Measurements from ENCODE around the gene DUSP15.
A peak's percentile ranks its signal among the peaks of the same experiment; 100 is the strongest.
"Not testable (repeated sequence)": the region's sequence is repeated elsewhere in the genome, so short reads cannot be mapped to it uniquely, and the experiment has no call there.

Gene DUSP15

GRCh38 chr20:31840906-31841816 is 29.2 kb downstream of the DUSP15 start:
- DNase-seq (ENCODE audit: low read depth in 2 of 3, low spot score in 1 of 3): no peak

- no peak for DNase-seq (ENCODE audit: low read depth in 2 of 3, low spot score in 1 of 3)
Measured at GRCh38 chr20:31839782-31840487, 30.4 kb downstream of the DUSP15 start.

GRCh38 chr20:31838646-31839292 is 31.6 kb downstream of the DUSP15 start:
- DNase-seq (ENCODE audit: low read depth in 2 of 3, low spot score in 1 of 3): no peak

GRCh38 chr20:31837896-31838397 is 32.4 kb downstream of the DUSP15 start:
- DNase-seq (ENCODE audit: low read depth in 2 of 3, low spot score in 1 of 3): no peak

- DNase-seq (ENCODE audit: low read depth in 2 of 3, low spot score in 1 of 3): no peak
Measured at GRCh38 chr20:31836853-31837608, 33.3 kb downstream of the DUSP15 start.

- DNase-seq (ENCODE audit: low read depth in 2 of 3, low spot score in 1 of 3): peak in 1 of 3 donors; percentile 13
Measured at GRCh38 chr20:31835977-31836852, 34.1 kb downstream of the DUSP15 start.

- no peak for DNase-seq (ENCODE audit: low read depth in 2 of 3, low spot score in 1 of 3)
Measured at GRCh38 chr20:31835554-31835953, 34.8 kb downstream of the DUSP15 start.

- DNase-seq (ENCODE audit: low read depth in 2 of 3, low spot score in 1 of 3): no peak
Measured at GRCh38 chr20:31833931-31834521, 36.3 kb downstream of the DUSP15 start.

GRCh38 chr20:31833130-31833930 is 37.0 kb downstream of the DUSP15 start:
- peak; percentile 40 to 75 (median 48) for DNase-seq (ENCODE audit: low read depth in 2 of 3, low spot score in 1 of 3)

- no peak for DNase-seq (ENCODE audit: low read depth in 2 of 3, low spot score in 1 of 3)
Measured at GRCh38 chr20:31831771-31832306, 38.5 kb downstream of the DUSP15 start.

- no peak for DNase-seq (ENCODE audit: low read depth in 2 of 3, low spot score in 1 of 3)
Measured at GRCh38 chr20:31831211-31831610, 39.1 kb downstream of the DUSP15 start.

GRCh38 chr20:31830406-31830981 is 39.8 kb downstream of the DUSP15 start:
- DNase-seq (ENCODE audit: low read depth in 2 of 3, low spot score in 1 of 3): no peak

GRCh38 chr20:31829731-31830130 is 40.6 kb downstream of the DUSP15 start:
- no peak for DNase-seq (ENCODE audit: low read depth in 2 of 3, low spot score in 1 of 3)

- DNase-seq (ENCODE audit: low read depth in 2 of 3, low spot score in 1 of 3): not testable (repeated sequence)
Measured at GRCh38 chr20:31828016-31828415, 42.3 kb downstream of the DUSP15 start.

GRCh38 chr20:31827059-31827458 is 43.3 kb downstream of the DUSP15 start:
- no peak for DNase-seq (ENCODE audit: low read depth in 2 of 3, low spot score in 1 of 3)

GRCh38 chr20:31826074-31826473 is 44.3 kb downstream of the DUSP15 start:
- DNase-seq (ENCODE audit: low read depth in 2 of 3, low spot score in 1 of 3): no peak

GRCh38 chr20:31824554-31825313 is 45.6 kb downstream of the DUSP15 start:
- no peak for DNase-seq (ENCODE audit: low read depth in 2 of 3, low spot score in 1 of 3)

Data from stimulated activated CD4-positive, alpha-beta T cell treated with anti-CD3 and anti-CD28 coated beads, Interleukin-12 subunit alpha, Interleukin-12 subunit beta, amount 100 ng/mL, for 48 hours (primary cell).